ENCODE data around the gene NUDT16L1.

DNA sequence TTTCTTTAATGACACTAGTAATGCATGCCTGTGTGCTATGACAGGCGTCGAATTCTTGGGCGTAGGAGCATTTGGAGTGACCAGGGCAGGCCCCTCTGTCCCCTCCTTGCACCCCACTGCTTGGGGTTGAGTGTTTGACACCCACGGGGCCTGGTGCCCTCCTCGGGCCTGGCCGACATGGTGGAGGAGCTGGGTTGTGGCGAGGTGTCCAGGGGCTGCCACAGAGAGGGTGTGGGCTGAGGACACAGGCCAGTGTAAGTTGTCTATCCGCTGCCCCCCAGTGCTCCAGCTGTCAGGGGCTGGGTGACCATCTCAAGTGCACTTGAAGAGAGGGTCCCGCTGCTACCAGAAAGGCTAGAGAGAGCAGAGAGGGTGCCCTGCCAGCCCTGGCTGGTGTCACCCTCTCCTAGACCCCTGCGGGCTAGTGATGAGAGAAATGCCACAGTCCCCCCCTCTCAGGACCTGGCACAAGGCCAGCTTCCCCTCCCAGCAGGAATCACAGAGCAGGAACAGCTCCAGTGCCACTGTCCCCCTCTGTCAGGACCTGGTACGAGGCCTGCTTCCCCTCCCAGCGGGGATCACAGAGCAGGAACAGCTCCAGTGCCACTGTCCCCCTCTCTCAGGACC lies 38.3 kb upstream of the NUDT16L1 start:
- TF ChIP-seq, protein P1, sequence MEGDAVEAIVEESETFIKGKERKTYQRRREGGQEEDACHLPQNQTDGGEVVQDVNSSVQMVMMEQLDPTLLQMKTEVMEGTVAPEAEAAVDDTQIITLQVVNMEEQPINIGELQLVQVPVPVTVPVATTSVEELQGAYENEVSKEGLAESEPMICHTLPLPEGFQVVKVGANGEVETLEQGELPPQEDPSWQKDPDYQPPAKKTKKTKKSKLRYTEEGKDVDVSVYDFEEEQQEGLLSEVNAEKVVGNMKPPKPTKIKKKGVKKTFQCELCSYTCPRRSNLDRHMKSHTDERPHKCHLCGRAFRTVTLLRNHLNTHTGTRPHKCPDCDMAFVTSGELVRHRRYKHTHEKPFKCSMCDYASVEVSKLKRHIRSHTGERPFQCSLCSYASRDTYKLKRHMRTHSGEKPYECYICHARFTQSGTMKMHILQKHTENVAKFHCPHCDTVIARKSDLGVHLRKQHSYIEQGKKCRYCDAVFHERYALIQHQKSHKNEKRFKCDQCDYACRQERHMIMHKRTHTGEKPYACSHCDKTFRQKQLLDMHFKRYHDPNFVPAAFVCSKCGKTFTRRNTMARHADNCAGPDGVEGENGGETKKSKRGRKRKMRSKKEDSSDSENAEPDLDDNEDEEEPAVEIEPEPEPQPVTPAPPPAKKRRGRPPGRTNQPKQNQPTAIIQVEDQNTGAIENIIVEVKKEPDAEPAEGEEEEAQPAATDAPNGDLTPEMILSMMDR (IDR thresholded peaks at IDR 0.05; ENCODE audit: poor library complexity, severe bottlenecking), result no peak
- TF ChIP-seq SMC3 (conservative IDR thresholded peaks at IDR 0.05; ENCODE audit: poor library complexity) (no peak), POLR2AphosphoS5 (IDR thresholded peaks at IDR 0.05) (no peak), REST (IDR thresholded peaks at IDR 0.05; ENCODE audit: borderline replicate concordance) (no peak), EZH2 (IDR thresholded peaks at IDR 0.05; ENCODE audit: borderline replicate concordance, insufficient read depth, low read length, poor library complexity, severe bottlenecking) (no peak), EP300 (conservative IDR thresholded peaks at IDR 0.05; ENCODE audit: poor library complexity, severe bottlenecking) (no peak), RAD21 (conservative IDR thresholded peaks at IDR 0.05) (no peak), TAF1 (IDR thresholded peaks at IDR 0.05; ENCODE audit: low read depth) (no peak), MXI1 (conservative IDR thresholded peaks at IDR 0.05; ENCODE audit: poor library complexity, severe bottlenecking) (no peak)
